IMR-90 (cell line): ENCODE results near the gene PCDH19. TPM values are rescaled to one million over a fixed set of nuclear protein-coding genes. Genes with fewer than 3 reads are reported as not detected.

Experiments used
- ATAC-seq: fragments of 200-7000 bp; cut with Tn5 transposase; 2 replicates; pipeline ENCODE4 v1.9.1; 2020; ENCODE audit warnings: low read depth, mild to moderate bottlenecking, moderate library complexity
- BruUV-seq: library from RNA; stranded (reverse); fragments of 400-500 nt; replicated peaks from 2 replicates; lab custom pipeline; 2021; lab: Mats Ljungman, UMichigan
- CTCF ChIA-PET: fragments of 300-600 bp; formaldehyde crosslinking; extraction: SDS; loops from one replicate; lab custom pipeline; 2021; ENCODE audit warnings: antibody characterized with exemption; lab: Yijun Ruan, JAX
- POLR2A ChIA-PET: fragments of 300-600 bp; sonication (Branson Sonifier 250); formaldehyde crosslinking; loops from one replicate; lab custom pipeline; 2022; ENCODE audit warnings: antibody characterized with exemption; ENCODE audit not compliant: unreplicated experiment; lab: Charles Lee
- DNase-seq: peaks from one replicate; pipeline ENCODE4 v3.0.0; 2013
- H2AFZ ChIP-seq: replicated peaks from 2 replicates; pipeline ENCODE3; 2013; ENCODE audit warnings: low read length, mild to moderate bottlenecking; ENCODE audit not compliant: poor library complexity
- H2AK5ac ChIP-seq: 2 replicates; pipeline ENCODE4 v1.6.1; 2013; ENCODE audit warnings: low read depth, low read length, inconsistent platforms
- H2AK9ac ChIP-seq: replicated peaks from 2 replicates; pipeline ENCODE3; 2013; ENCODE audit warnings: mild to moderate bottlenecking, low read depth, low read length, moderate library complexity; ENCODE audit not compliant: poor library complexity
- H2BK120ac ChIP-seq: 2 replicates; pipeline ENCODE4 v1.6.1; 2013; ENCODE audit warnings: low read depth, low read length, inconsistent platforms
- H2BK15ac ChIP-seq: 3 replicates; pipeline ENCODE4 v1.6.1; 2013; ENCODE audit warnings: low read depth, low read length, inconsistent platforms
- H2BK20ac ChIP-seq: 2 replicates; pipeline ENCODE4 v1.6.1; 2013; ENCODE audit warnings: low read depth, mild to moderate bottlenecking, inconsistent platforms, low read length, moderate library complexity
- H2BK5ac ChIP-seq: 2 replicates; pipeline ENCODE4 v1.6.1; 2013; ENCODE audit warnings: mild to moderate bottlenecking, low read depth, low read length, inconsistent platforms; ENCODE audit not compliant: poor library complexity, severe bottlenecking
- H3K14ac ChIP-seq: replicated peaks from 2 replicates; pipeline ENCODE4 v1.6.1; 2013; ENCODE audit warnings: low read depth, low read length, inconsistent platforms
- H3K18ac ChIP-seq: 2 replicates; pipeline ENCODE4 v1.6.1; 2013; ENCODE audit warnings: low read depth, low read length, control low read depth
- H3K23ac ChIP-seq: 2 replicates; pipeline ENCODE4 v1.6.1; 2013; ENCODE audit warnings: low read depth, low read length, inconsistent platforms
- H3K27ac ChIP-seq: 2 replicates; pipeline ENCODE4 v1.5.1; 2013; ENCODE audit warnings: mild to moderate bottlenecking, control low read depth, low read length; ENCODE audit not compliant: insufficient read depth
- H3K27me3 ChIP-seq: 2 replicates; pipeline ENCODE4 v1.6.1; 2013; ENCODE audit warnings: low read length; ENCODE audit not compliant: control insufficient read depth, insufficient read depth
- H3K36me3 ChIP-seq: 2 replicates; pipeline ENCODE4 v1.6.1; 2013; ENCODE audit warnings: low read length, mixed read lengths; ENCODE audit not compliant: control insufficient read depth, insufficient read depth
- H3K4ac ChIP-seq: 2 replicates; pipeline ENCODE4 v1.6.1; 2013; ENCODE audit warnings: low read depth, low read length, inconsistent platforms
- H3K4me1 ChIP-seq: 2 replicates; pipeline ENCODE4 v1.6.1; 2013; ENCODE audit warnings: low read length, mixed read lengths; ENCODE audit not compliant: control insufficient read depth, insufficient read depth
- H3K4me2 ChIP-seq: 2 replicates; pipeline ENCODE4 v1.6.1; 2013; ENCODE audit warnings: low read depth, mild to moderate bottlenecking, control low read depth, low read length, moderate library complexity
- H3K4me3 ChIP-seq: 2 replicates; pipeline ENCODE4 v1.5.1; 2013; ENCODE audit warnings: low read depth, mild to moderate bottlenecking, control low read depth, low read length, moderate library complexity; ENCODE audit not compliant: insufficient read depth
- H3K56ac ChIP-seq: 2 replicates; pipeline ENCODE4 v1.6.1; 2013; ENCODE audit warnings: low read length, inconsistent platforms; ENCODE audit not compliant: insufficient read depth; ENCODE audit errors: extremely low read depth
- H3K79me1 ChIP-seq, 2 experiments: 2 replicates each; pipeline ENCODE4 v1.6.1; 2013; ENCODE audit warnings: low read length in 2 of 2, inconsistent platforms in 1 of 2, low read depth in 1 of 2
- H3K9ac ChIP-seq: 2 replicates; pipeline ENCODE4 v1.6.1; 2013; ENCODE audit warnings: low read depth, low read length, control low read depth
- H3K9me1 ChIP-seq: 2 replicates; pipeline ENCODE4 v1.6.1; 2013; ENCODE audit warnings: low read length, inconsistent platforms; ENCODE audit not compliant: insufficient read depth
- H3K9me3 ChIP-seq: 2 replicates; pipeline ENCODE4 v1.6.1; 2013; ENCODE audit warnings: low read length; ENCODE audit not compliant: control insufficient read depth, insufficient read depth
- H4K20me1 ChIP-seq: 2 replicates; pipeline ENCODE4 v1.6.1; 2013; ENCODE audit warnings: low read length, inconsistent platforms; ENCODE audit not compliant: insufficient read depth
- H4K5ac ChIP-seq: 2 replicates; pipeline ENCODE4 v1.6.1; 2013; ENCODE audit warnings: mild to moderate bottlenecking, low read depth, low read length, control low read depth
- H4K8ac ChIP-seq, 2 experiments: 2 replicates each; pipeline ENCODE4 v1.6.1; 2013; ENCODE audit warnings: low read depth in 2 of 2, low read length in 2 of 2, control low read depth in 1 of 2, inconsistent platforms in 1 of 2
- H4K91ac ChIP-seq: 2 replicates; pipeline ENCODE4 v1.6.1; 2013; ENCODE audit warnings: low read depth, low read length, inconsistent platforms; ENCODE audit not compliant: insufficient read depth
- CHD1 ChIP-seq: IDR thresholded peaks from 2 replicates; pipeline ENCODE4 v1.6.1; 2012; ENCODE audit warnings: low read depth, low read length, improper control_type of control experiment
- MAZ ChIP-seq: IDR thresholded peaks from 2 replicates; pipeline ENCODE4 v1.6.1; 2012; ENCODE audit warnings: low read depth, mild to moderate bottlenecking, low read length, improper control_type of control experiment, moderate library complexity, borderline replicate concordance
- WGBS, 2 experiments: methylation state at CpG; one replicate each; pipeline versions ENCODE4 v1.1.5 to v1.1.7; 2013; ENCODE audit warnings: missing lambda C conversion rate in 2 of 2; ENCODE audit not compliant: insufficient read length in 1 of 2; ENCODE audit errors: extremely low coverage in 2 of 2; 5-methylcytosine and 5-hydroxymethylcytosine counted together
- dilution Hi-C: fragments of 300-500 bp; cut with HindIII; formaldehyde crosslinking; loops from one replicate; pipeline ENCODE4 v1.14.3; 2018; ENCODE audit warnings: low sequenced_read_pairs; ENCODE audit not compliant: unreplicated experiment
- in situ Hi-C: fragments of 300-500 bp; cut with MboI; formaldehyde crosslinking; loops from 3 replicates; pipeline ENCODE4 v1.14.3; 2019; ENCODE audit warnings: low sequenced_read_pairs, inconsistent platforms, mixed read lengths
- intact Hi-C: fragments of 100-400 bp; cut with micrococcal nuclease; formaldehyde crosslinking; loops from 2 replicates; pipeline ENCODE4 v1.10.0; 2022
- polyA plus RNA-seq, 3 experiments: library from polyadenylated mRNA; depleted of rRNA; stranded (reverse); fragments of >200 nt; gene quantifications; 2 replicates each; pipeline ENCODE4 v1.2.3, GENCODE V29; 2012; ENCODE audit warnings: low replicate concordance in 1 of 3
- total RNA-seq: library from RNA; depleted of rRNA; stranded (reverse); fragments of >200 nt; gene quantifications from 2 replicates; pipeline ENCODE4 v1.2.3, GENCODE V29; 2012

PCDH19 gene
- total and polyA plus RNA-seq, 2 of the 4 experiments (the other 2 are of a cell fraction) = not detected

- Histone ChIP-seq H2BK20ac (no peak overlapping the region), H3K27ac (no peak overlapping the region), H3K79me1 (no peaks in the 10 kb centered on the region), H4K8ac (no peak overlapping the region), H3K9me1 (no peaks in the 10 kb centered on the region), H3K9ac (no peak overlapping the region), H4K91ac (no peak overlapping the region), H3K27me3 (peaks cover 3% of the 10 kb centered on the region; the same call in 1 of the 2 replicates), H3K4me1 (no peaks in the 10 kb centered on the region), H3K4ac (no peak overlapping the region), H4K20me1 (no peaks in the 10 kb centered on the region), H2AFZ (no peak overlapping the region), H3K23ac (no peak overlapping the region), H2BK120ac (no peak overlapping the region), H4K5ac (no peak overlapping the region), H3K4me2 (no peak overlapping the region), H3K56ac (no peak overlapping the region), H2BK15ac (no peak overlapping the region), H2AK5ac (no peak overlapping the region), H3K36me3 (no peaks in the 10 kb centered on the region), H2BK5ac (no peak overlapping the region), H3K14ac (no peak overlapping the region), H3K9me3 (no peaks in the 10 kb centered on the region), H3K4me3 (no peak overlapping the region), H3K18ac (no peak overlapping the region), H2AK9ac (no peak overlapping the region)
- dilution Hi-C loops (no loop called here), in situ Hi-C loops (no loop called here), intact Hi-C loops (no loop called here)
- WGBS, 2 experiments = no CpG with 5 or more reads among the region's 5 CpGs
- ChIA-PET POLR2A (no interaction called here), CTCF (no interaction called here)
- no TSS peak for BruUV-seq
- no peak for ATAC-seq
- TF ChIP-seq CHD1 = no peak
- TF ChIP-seq MAZ = no peak
- DNase-seq = no peak
Observed at GRCh38 chrX:100377826-100378225, 32.2 kb downstream of the PCDH19 start.
